Activated CD8-positive, alpha-beta memory T cell treated with anti-CD3 and anti-CD28 coated beads, Interleukin-2, amount 10 ng/mL, durations not matched to agents 7 days and 5 days (primary cell): Measurements from ENCODE around the gene COL13A1. TPM values are rescaled to one million over a fixed set of nuclear protein-coding genes. Genes with fewer than 3 reads are reported as not detected.

Source experiments
- ATAC-seq: fragments of 150-1000 bp; cut with Tn5 transposase; one replicate; pipeline ENCODE4 v1.10.0; 2021; ENCODE audit warnings: moderate library complexity
- CTCF ChIA-PET: fragments of 350-600 bp; sonication (Branson Sonifier 250); formaldehyde crosslinking; loops from one replicate; lab custom pipeline; 2021; ENCODE audit warnings: antibody characterized with exemption; lab: Charles Lee
- DNase-seq: peaks from one replicate; pipeline ENCODE4 v3.0.0-alpha.2; 2020
- H3K27ac Mint-ChIP-seq: one replicate; pipeline ENCODE4 v1.8.0; 2021; ENCODE audit warnings: mild to moderate bottlenecking, mixed read lengths
- H3K27me3 Mint-ChIP-seq: one replicate; pipeline ENCODE4 v1.8.0; 2021; ENCODE audit warnings: mixed read lengths
- H3K36me3 Mint-ChIP-seq: one replicate; pipeline ENCODE4 v1.8.0; 2021; ENCODE audit warnings: mild to moderate bottlenecking, mixed read lengths
- H3K4me1 Mint-ChIP-seq: one replicate; pipeline ENCODE4 v1.8.0; 2021; ENCODE audit warnings: mixed read lengths
- H3K4me3 Mint-ChIP-seq: one replicate; pipeline ENCODE4 v1.8.0; 2021; ENCODE audit warnings: mild to moderate bottlenecking, moderate library complexity, mixed read lengths
- H3K9me3 Mint-ChIP-seq: one replicate; pipeline ENCODE4 v1.8.0; 2022; ENCODE audit warnings: low read depth, mixed read lengths
- total RNA-seq, 2 experiments: library from RNA; stranded (reverse); gene quantifications; one replicate each; pipeline ENCODE4 v1.2.3, GENCODE V29; 2021

The COL13A1 gene
- total RNA-seq, 2 experiments from 2014 or later, result not detected

DNA sequence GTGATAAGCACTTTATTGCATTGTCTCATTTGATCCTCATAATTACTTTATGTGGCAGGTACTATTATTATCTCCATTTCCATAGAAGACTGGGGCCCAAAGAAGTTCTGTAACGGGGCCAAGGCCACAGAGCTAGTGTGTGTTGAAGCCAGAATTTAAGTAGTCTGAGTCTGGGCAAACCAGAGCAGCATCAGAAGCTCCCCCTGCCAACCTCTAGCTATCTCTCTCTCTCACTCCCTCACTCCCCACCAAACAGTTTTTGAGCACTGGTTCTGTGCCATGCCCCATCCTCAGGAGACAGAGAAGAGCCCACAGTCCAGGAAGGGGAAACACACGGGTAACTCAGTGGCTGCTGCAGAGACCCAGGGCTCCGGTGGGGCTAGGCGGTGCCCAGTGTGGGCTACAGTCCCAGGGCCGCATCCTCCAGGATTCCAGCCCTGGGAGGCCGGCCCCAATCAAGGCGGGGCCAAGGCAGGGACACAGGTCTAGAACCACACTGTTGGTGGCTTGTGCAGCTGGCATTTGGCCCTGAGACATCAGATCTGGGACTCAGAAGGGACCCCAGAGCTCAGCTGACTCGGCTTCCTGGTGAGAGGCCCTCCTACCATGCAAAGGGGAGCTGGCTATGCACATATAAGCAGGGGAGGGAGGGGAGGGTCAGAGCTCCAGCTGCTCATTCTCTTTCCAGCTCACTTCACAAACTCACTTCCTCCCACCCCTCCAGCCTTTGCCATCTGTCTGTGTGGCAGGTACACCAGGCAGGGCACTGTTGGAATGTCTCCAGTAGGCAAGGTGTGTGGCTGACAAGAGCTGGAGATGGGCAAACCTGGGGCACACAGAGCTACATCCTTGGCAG, 34.4 kb downstream of the COL13A1 start:
- Mint-ChIP-seq H3K4me3 (no peak overlapping the region), H3K36me3 (no peaks in the 10 kb centered on the region)
- CTCF ChIA-PET, result no interaction called here

DNA sequence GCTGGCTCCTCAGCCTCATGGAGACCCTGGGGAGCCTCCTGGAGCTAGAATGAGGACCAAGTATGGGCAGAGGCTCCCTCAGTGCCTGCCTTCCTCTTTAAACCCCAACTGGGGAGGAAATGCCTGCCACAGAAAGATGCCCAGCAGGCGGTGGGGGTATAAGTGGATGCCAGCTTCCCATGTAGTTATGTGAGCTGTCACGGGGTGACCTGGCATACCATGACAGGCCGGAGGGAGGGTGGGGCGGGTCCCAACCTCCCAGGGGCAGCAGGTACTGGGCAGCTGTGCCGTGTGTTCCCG, 35.0 kb downstream of the COL13A1 start:
- Mint-ChIP-seq H3K4me1 (no peaks in the 10 kb centered on the region), H3K9me3 (no peaks in the 10 kb centered on the region), H3K27me3 (peaks cover 22% of the 10 kb centered on the region), H3K4me3 (no peak overlapping the region), H3K36me3 (no peaks in the 10 kb centered on the region), H3K27ac (no peak overlapping the region)
- DNase-seq (no peak), ATAC-seq (no peak)
- CTCF ChIA-PET, result no interaction called here

More for the DNA sequence above, 34.4 kb downstream of the COL13A1 start:
- ATAC-seq (no peak), DNase-seq (no peak)
- Mint-ChIP-seq H3K27me3 (peaks cover 22% of the 10 kb centered on the region), H3K4me1 (no peaks in the 10 kb centered on the region), H3K9me3 (no peaks in the 10 kb centered on the region), H3K27ac (no peak overlapping the region)

DNA sequence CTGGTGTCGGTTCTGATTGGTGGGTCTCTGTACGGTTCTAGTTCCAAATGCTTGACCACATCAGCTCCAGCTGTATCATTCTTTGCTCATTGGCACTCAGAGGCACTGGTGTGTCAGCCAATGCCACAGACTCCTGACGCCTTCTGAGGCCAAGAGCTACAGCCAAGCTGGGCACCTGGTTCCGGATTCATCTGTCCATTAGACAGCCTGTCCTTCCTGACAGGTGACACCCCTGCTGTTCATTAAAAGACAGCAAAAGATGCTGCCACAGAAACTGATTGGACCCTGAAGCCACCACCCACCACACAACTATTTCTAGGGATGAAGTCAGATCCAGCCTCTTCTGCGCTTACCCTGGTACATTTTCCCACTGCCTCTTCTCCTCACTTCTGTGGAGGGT, 35.6 kb downstream of the COL13A1 start:
- Mint-ChIP-seq H3K9me3 (no peaks in the 10 kb centered on the region), H3K27ac (no peak overlapping the region), H3K4me1 (no peaks in the 10 kb centered on the region), H3K4me3 (no peak overlapping the region), H3K36me3 (no peaks in the 10 kb centered on the region), H3K27me3 (peaks cover 17% of the 10 kb centered on the region)
- CTCF ChIA-PET, result no interaction called here
- DNase-seq (no peak), ATAC-seq (no peak)

DNA sequence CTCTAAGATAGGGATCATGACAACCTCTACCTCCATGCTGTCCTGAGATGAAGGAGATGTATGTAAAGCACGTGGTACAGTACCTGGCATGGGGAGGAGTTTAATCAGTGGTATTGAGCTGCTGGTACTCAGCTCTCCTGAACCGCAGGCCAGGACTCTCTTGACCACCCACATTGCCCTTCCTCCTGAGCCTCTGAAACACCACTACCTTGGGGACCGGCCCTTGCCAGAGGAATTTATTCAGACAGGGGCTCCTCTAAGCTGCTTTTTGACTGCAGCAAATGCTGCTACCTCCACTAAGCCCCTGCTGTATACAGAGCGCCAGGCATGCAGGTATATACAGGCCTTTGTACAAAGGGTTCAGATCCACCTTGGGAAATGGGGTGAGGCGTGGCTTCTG, 36.7 kb downstream of the COL13A1 start:
- ATAC-seq (no peak), DNase-seq (no peak)
- peaks cover 14% of the 10 kb centered on the region for H3K27me3 Mint-ChIP-seq
- H3K36me3 Mint-ChIP-seq, result no peaks in the 10 kb centered on the region
- CTCF ChIA-PET, result no interaction called here
- H3K9me3 Mint-ChIP-seq, result no peaks in the 10 kb centered on the region
- no peak overlapping the region for H3K27ac Mint-ChIP-seq
- no peaks in the 10 kb centered on the region for H3K4me1 Mint-ChIP-seq
- H3K4me3 Mint-ChIP-seq, result no peak overlapping the region

DNA sequence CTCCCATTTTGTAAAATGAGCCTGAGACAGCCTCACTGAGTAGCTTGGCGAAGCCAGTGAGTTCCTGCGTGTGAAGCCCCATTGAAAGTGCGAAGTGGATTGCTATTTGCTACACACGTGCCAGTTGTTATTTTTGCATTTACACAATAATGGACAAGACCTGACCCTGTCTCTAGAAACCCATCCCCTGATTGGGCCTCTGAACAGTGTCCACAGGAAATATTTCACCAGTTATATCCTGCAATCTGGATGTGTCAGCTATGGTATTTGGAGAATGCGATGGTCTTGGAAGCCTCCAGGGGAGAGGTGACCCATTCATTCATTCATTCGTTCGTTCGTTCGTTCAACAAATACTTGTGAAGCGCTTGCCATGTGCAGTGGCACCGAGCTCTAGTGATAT, 37.1 kb downstream of the COL13A1 start:
- no peak for DNase-seq
- ATAC-seq, result no peak
- no peak overlapping the region for H3K4me3 Mint-ChIP-seq
- no peaks in the 10 kb centered on the region for H3K4me1 Mint-ChIP-seq
- no peaks in the 10 kb centered on the region for H3K36me3 Mint-ChIP-seq
- CTCF ChIA-PET, result no interaction called here
- H3K27me3 Mint-ChIP-seq, result peaks cover 14% of the 10 kb centered on the region
- H3K27ac Mint-ChIP-seq, result no peak overlapping the region
- H3K9me3 Mint-ChIP-seq, result no peaks in the 10 kb centered on the region

DNA sequence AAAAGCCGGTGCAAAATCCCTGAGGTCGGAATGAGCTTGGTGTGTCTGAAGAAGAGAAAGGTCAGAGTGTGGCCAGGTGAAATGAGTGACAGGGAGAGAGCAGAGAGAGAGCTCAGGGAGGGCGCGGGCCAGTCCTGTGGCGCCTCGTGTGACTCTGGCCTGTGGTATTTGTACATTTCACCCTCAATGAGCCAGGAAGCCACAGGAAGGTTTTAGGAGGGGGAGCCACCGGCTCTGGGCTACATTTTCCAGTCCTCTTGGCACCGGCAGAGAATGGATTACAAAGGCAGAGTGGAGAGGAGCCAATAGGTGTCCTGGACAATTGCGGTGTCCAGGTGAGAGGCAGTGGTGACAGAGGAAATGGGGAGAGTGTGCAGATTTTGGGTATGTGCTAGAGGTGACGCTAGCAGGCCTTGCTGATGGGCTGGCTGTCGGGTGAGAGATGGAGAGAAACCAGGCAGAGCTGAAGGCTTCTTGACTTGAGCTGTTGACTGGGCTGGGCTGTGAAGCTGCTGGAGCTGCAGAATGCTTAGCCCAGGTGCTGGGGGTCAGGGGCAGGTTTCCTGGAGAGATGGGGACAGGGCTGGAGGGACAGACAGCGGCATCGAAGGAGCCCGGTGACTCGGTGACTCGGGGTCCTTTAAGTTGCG, 38.1 kb downstream of the COL13A1 start:
- Mint-ChIP-seq H3K27me3 (peaks cover 11% of the 10 kb centered on the region), H3K4me1 (no peaks in the 10 kb centered on the region), H3K27ac (no peak overlapping the region), H3K4me3 (no peak overlapping the region), H3K9me3 (no peaks in the 10 kb centered on the region), H3K36me3 (no peaks in the 10 kb centered on the region)
- CTCF ChIA-PET, result interaction anchor here (0.8 kb wide), 1 partner anchor 35 kb away, joined by 3 read pairs; no protein-coding TSS in a partner anchor
- ATAC-seq (no peak), DNase-seq (no peak)

DNA sequence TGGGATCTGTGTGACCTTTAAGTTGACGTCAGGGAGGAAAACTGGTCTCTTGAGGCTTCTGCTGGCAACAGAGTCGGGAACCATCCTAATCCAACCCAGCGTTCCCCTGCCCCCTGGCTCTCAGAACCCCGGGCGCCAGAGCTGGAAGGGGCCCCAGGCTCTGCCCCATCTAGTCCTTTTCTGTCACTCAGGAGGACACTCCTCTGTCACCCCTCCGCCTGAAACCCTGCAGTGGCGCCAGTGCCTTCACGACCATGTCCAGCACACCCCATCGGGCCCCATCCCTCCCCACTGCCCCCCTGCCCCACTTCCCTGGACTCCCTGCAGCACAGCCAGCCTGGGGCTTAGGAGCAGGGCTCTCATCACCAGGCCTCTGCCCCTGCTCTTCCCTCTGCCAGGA, 39.1 kb downstream of the COL13A1 start:
- CTCF ChIA-PET, result interaction anchor here (1.6 kb wide), 1 partner anchor 127 kb away, joined by 3 read pairs; no protein-coding TSS in a partner anchor
- H3K9me3 Mint-ChIP-seq, result no peaks in the 10 kb centered on the region
- no peak overlapping the region for H3K27ac Mint-ChIP-seq
- H3K4me3 Mint-ChIP-seq, result no peak overlapping the region
- peaks cover 15% of the 10 kb centered on the region for H3K27me3 Mint-ChIP-seq
- H3K4me1 Mint-ChIP-seq, result no peaks in the 10 kb centered on the region
- ATAC-seq (no peak), DNase-seq (no peak)
- H3K36me3 Mint-ChIP-seq, result no peaks in the 10 kb centered on the region

DNA sequence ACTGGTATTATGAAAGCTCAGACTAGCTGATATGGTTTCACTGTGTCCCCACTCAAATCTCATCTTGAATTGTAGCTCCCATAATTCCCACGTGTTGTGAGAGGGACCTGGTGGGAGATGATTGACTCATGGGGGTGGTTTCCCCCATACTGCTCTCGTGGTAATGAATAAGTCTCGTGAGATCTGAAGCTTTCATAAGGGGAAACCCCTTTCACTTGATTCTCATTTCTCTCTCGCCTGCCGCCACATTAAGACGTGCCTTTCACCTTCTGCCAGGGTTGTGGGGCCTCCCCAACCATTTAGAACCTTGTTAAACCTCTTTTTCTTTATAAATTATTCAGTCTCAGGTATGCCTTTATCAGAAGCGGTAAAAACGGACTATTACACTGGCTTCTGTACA, 40.3 kb downstream of the COL13A1 start:
- H3K36me3 Mint-ChIP-seq, result no peaks in the 10 kb centered on the region
- H3K4me3 Mint-ChIP-seq, result no peak overlapping the region
- H3K9me3 Mint-ChIP-seq, result no peaks in the 10 kb centered on the region
- CTCF ChIA-PET, result interaction anchor here (1.0 to 1.6 kb wide), 2 partner anchors 87 to 126 kb away, joined by 3 read pairs; no protein-coding TSS in a partner anchor
- H3K27me3 Mint-ChIP-seq, result peaks cover 21% of the 10 kb centered on the region
- H3K27ac Mint-ChIP-seq, result no peak overlapping the region
- ATAC-seq (no peak), DNase-seq (no peak)
- no peaks in the 10 kb centered on the region for H3K4me1 Mint-ChIP-seq

DNA sequence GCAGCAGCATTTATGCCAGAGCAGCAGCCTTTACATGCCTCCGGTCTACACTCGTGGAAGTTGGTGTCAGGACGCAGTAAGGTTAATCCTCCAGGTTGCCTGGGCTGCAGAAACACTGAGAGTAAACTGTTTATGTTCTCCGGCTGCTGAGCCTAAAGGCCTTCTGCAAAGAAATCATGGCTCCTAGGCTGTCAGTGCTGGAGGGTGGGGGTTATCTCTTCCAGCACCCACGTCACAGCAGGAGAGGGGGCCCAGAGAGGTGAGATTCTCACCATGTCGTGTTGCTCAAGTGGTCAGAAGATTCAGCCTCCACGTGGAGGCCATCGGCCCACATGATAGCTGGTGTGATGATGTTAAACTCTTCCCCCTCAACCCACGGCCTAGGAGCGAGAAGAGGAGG, 41.2 kb downstream of the COL13A1 start:
- Mint-ChIP-seq H3K4me3 (no peak overlapping the region), H3K9me3 (no peaks in the 10 kb centered on the region), H3K27ac (no peak overlapping the region), H3K36me3 (no peaks in the 10 kb centered on the region), H3K27me3 (peaks cover 26% of the 10 kb centered on the region), H3K4me1 (no peaks in the 10 kb centered on the region)
- CTCF ChIA-PET, result no interaction called here
- DNase-seq (no peak), ATAC-seq (no peak)

DNA sequence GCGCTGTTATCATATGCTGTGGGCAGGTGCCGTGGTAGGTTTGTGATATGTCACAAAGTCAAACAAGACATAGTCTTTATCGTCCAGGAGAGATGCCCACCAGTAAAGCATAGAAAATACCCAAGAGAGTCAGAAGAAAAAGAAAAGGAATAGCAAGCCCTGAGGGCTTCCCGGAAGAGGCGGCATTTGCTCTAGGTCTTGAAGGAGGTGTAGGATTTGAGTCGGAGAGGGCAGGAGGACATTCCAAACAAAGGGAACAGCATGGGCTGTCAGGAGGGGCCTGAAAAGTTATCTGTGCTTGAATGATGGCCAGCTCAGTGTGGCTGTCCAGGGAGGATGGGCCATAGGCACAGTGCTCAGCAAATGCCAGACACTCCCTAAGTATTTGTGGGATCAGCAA, 42.2 kb downstream of the COL13A1 start:
- no peak for DNase-seq
- Mint-ChIP-seq H3K27me3 (peaks cover 26% of the 10 kb centered on the region), H3K36me3 (no peaks in the 10 kb centered on the region), H3K4me3 (no peak overlapping the region), H3K9me3 (no peaks in the 10 kb centered on the region), H3K27ac (no peak overlapping the region), H3K4me1 (no peaks in the 10 kb centered on the region)
- CTCF ChIA-PET, result no interaction called here
- no peak for ATAC-seq

DNA sequence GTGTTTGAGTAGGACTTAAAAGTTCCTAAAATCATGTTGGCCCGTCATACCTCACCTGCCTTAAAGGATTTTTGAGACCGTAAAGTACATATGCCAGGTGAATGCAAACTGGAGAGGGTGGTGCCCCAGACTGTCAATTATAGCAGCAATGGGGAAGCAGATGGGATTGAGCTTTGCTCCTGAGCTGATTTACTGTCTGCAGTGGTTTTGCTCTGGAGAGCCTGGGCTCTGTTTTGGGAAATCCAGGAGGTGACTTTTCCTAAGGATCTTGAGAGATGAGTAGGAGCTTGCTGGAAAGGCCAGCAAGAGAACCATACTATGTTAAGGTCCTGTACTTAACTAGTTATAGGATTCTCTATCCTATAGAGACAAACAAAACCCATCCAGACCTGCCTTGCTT, 43.0 kb downstream of the COL13A1 start:
- no peak for DNase-seq
- Mint-ChIP-seq H3K36me3 (no peaks in the 10 kb centered on the region), H3K4me1 (no peaks in the 10 kb centered on the region), H3K27ac (no peak overlapping the region), H3K9me3 (no peaks in the 10 kb centered on the region), H3K4me3 (no peak overlapping the region), H3K27me3 (peaks cover 26% of the 10 kb centered on the region)
- ATAC-seq, result no peak
- CTCF ChIA-PET, result no interaction called here

DNA sequence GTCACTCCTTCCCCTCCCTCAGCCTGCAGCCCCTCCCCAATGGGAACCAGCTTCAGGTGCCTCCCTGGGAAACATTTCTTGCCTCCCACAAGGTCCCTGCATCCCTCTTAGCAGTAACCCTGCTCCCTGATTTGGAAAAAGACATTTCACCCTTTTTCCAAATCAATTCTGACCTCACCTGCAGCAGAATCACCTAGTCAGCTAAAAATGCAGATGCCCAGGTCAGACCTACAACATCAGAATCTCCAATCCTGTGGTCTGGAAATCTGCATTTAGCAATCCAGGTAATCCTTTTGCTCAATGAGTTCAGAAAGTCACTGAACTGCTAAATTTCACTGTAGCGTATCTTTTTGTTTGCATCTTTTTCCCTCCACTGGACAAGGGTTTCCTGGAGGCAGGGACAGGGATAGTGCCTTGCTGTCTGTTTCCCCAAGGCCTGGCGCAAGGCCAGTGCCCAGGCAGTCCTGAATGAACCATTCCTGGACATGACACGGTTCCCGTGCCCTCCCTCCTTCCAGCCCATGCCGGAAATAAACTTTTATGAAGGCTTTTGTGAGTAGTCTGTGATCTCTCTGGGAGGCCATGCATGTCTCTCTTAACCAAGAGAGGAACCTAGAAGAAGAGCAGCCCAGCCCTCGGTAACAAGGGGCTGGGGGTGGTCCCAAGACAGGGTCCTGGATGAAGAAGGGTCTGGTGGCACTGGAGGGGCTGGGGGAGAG, 44.0 kb downstream of the COL13A1 start:
- ATAC-seq, result no peak
- Mint-ChIP-seq H3K9me3 (no peaks in the 10 kb centered on the region), H3K36me3 (no peaks in the 10 kb centered on the region), H3K4me1 (no peaks in the 10 kb centered on the region), H3K27ac (no peak overlapping the region), H3K27me3 (peaks cover 26% of the 10 kb centered on the region), H3K4me3 (no peak overlapping the region)
- CTCF ChIA-PET, result no interaction called here
- no peak for DNase-seq

DNA sequence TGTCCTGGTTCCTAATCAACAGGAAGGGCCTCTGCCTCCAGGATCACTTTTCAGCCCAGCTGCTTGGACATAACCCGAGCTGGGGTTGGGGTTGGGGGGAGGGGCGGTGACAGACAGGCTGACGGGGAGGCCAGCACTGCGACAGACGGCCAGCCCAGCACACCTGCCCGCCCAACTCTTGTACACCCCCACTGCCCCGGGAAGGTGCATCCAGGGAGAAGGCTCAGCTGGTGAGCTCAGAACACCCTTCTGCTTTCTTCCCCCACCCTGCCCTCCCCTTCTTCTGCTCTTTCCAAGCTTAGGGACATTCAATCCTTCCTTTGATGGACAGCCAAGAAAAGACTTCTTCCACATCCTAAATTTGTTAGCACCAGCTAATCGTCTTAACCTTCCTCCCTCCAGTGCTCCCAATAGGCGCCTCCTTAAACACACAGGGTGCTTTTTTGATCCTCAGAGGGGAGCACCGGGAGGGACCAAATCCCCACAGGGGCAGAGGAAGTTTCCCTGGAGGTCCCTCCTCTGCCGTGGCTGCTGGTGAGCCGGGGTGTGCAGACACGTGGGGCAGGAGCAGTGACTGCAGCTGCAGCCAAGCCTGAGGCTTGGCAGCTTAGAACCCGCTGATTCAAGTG, 44.7 kb downstream of the COL13A1 start:
- CTCF ChIA-PET, result no interaction called here
- Mint-ChIP-seq H3K4me1 (no peaks in the 10 kb centered on the region), H3K4me3 (no peak overlapping the region), H3K27ac (no peak overlapping the region), H3K9me3 (no peaks in the 10 kb centered on the region), H3K36me3 (no peaks in the 10 kb centered on the region), H3K27me3 (peaks cover 24% of the 10 kb centered on the region)
- ATAC-seq (no peak), DNase-seq (no peak)
